ENCODE measurements around the gene RPL18A. TPM values are rescaled to one million over a fixed set of nuclear protein-coding genes. Genes with fewer than 3 reads are reported as not detected.

RPL18A gene
- polyA plus RNA-seq, 1 of the 3 experiments (the other 2 are of a cell fraction): 2,695 TPM

- WGBS (ENCODE audit: low lambda C conversion rate): 51% methylated on average over 7 of the region's 7 CpGs
- H3K9ac ChIP-seq: no peak overlapping the region
- no peak for DNase-seq
- ChIA-PET POLR2A (no interaction called here), CTCF (no interaction called here)
- peaks cover 5% of the 10 kb centered on the region; the same call in 1 of the 2 replicates for H3K27me3 ChIP-seq (ENCODE audit: insufficient read depth)
- H3K4me3 ChIP-seq (ENCODE audit: low read depth in 2 of 2, low read length in 1 of 2): no peak overlapping the region
- H3F3A ChIP-seq (replicated peaks; ENCODE audit: insufficient read depth): no peaks in the 10 kb centered on the region
- no peak overlapping the region for H2AFZ ChIP-seq (ENCODE audit: low read depth)
- no peak overlapping the region for H3K4me2 ChIP-seq
- no peaks in the 10 kb centered on the region for H4K20me1 ChIP-seq (ENCODE audit: insufficient read depth)
- TF ChIP-seq TCF12 (IDR thresholded peaks at IDR 0.05) (no peak), NFIC (IDR thresholded peaks at IDR 0.05; ENCODE audit: borderline replicate concordance) (no peak), RXRA (IDR thresholded peaks at IDR 0.05; ENCODE audit: borderline replicate concordance, low read depth) (no peak), SIN3A (IDR thresholded peaks at IDR 0.05; ENCODE audit: borderline replicate concordance, low read depth, low read length) (no peak), FOSL2 (IDR thresholded peaks at IDR 0.05; ENCODE audit: borderline replicate concordance, low read depth) (no peak), FOXM1 (IDR thresholded peaks at IDR 0.05; ENCODE audit: low read depth) (no peak), POLR2AphosphoS5 (IDR thresholded peaks at IDR 0.05; ENCODE audit: low read depth, low read length) (no peak), GATA2 (CRISPR knock-in tag; IDR thresholded peaks at IDR 0.05) (no peak), GABPA (IDR thresholded peaks at IDR 0.05; ENCODE audit: low read depth) (no peak), RCOR1 (IDR thresholded peaks at IDR 0.05; ENCODE audit: low read length) (no peak), MAX (IDR thresholded peaks at IDR 0.05; ENCODE audit: low read depth) (no peak), FOXJ3 (CRISPR knock-in tag; IDR thresholded peaks at IDR 0.05) (no peak), MXI1 (IDR thresholded peaks at IDR 0.05; ENCODE audit: low read depth, low read length) (no peak), SMC3 (IDR thresholded peaks at IDR 0.05; ENCODE audit: low read depth, low read length) (no peak)
- TF ChIP-seq, protein P1, sequence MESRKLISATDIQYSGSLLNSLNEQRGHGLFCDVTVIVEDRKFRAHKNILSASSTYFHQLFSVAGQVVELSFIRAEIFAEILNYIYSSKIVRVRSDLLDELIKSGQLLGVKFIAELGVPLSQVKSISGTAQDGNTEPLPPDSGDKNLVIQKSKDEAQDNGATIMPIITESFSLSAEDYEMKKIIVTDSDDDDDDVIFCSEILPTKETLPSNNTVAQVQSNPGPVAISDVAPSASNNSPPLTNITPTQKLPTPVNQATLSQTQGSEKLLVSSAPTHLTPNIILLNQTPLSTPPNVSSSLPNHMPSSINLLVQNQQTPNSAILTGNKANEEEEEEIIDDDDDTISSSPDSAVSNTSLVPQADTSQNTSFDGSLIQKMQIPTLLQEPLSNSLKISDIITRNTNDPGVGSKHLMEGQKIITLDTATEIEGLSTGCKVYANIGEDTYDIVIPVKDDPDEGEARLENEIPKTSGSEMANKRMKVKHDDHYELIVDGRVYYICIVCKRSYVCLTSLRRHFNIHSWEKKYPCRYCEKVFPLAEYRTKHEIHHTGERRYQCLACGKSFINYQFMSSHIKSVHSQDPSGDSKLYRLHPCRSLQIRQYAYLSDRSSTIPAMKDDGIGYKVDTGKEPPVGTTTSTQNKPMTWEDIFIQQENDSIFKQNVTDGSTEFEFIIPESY (IDR thresholded peaks at IDR 0.05; ENCODE audit: borderline replicate concordance, low read depth): no peak
- TF ChIP-seq, protein P2, sequence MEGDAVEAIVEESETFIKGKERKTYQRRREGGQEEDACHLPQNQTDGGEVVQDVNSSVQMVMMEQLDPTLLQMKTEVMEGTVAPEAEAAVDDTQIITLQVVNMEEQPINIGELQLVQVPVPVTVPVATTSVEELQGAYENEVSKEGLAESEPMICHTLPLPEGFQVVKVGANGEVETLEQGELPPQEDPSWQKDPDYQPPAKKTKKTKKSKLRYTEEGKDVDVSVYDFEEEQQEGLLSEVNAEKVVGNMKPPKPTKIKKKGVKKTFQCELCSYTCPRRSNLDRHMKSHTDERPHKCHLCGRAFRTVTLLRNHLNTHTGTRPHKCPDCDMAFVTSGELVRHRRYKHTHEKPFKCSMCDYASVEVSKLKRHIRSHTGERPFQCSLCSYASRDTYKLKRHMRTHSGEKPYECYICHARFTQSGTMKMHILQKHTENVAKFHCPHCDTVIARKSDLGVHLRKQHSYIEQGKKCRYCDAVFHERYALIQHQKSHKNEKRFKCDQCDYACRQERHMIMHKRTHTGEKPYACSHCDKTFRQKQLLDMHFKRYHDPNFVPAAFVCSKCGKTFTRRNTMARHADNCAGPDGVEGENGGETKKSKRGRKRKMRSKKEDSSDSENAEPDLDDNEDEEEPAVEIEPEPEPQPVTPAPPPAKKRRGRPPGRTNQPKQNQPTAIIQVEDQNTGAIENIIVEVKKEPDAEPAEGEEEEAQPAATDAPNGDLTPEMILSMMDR (IDR thresholded peaks at IDR 0.05): no peak
- TF ChIP-seq, protein P3, sequence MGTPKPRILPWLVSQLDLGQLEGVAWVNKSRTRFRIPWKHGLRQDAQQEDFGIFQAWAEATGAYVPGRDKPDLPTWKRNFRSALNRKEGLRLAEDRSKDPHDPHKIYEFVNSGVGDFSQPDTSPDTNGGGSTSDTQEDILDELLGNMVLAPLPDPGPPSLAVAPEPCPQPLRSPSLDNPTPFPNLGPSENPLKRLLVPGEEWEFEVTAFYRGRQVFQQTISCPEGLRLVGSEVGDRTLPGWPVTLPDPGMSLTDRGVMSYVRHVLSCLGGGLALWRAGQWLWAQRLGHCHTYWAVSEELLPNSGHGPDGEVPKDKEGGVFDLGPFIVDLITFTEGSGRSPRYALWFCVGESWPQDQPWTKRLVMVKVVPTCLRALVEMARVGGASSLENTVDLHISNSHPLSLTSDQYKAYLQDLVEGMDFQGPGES (IDR thresholded peaks at IDR 0.05; ENCODE audit: low read depth, low read length): no peak
- H3K79me2 ChIP-seq (ENCODE audit: insufficient read depth): no peaks in the 10 kb centered on the region
- no peak overlapping the region for H3K27ac ChIP-seq (ENCODE audit: low read depth in 2 of 2, low read length in 1 of 2)
- H3K9me2 ChIP-seq: no peaks in the 10 kb centered on the region
- H3K4me1 ChIP-seq (ENCODE audit: control insufficient read depth in 1 of 2, insufficient read depth in 2 of 2, low read depth in 1 of 2, low read length in 1 of 2): no peaks in the 10 kb centered on the region
- no peaks in the 10 kb centered on the region for H3K36me3 ChIP-seq (replicated peaks in 1 of 2; ENCODE audit: control insufficient read depth in 1 of 2, insufficient read depth in 2 of 2, low read length in 1 of 2)
- no peaks in the 10 kb centered on the region for H3K9me3 ChIP-seq
These were observed 28.6 kb downstream of the RPL18A start for GRCh38 chr19:17888260-17888659.

All from SK-N-SH (cell line).